Liver (tissue), 9 donors: ENCODE results near the gene MAPK9. TPM values are rescaled to one million over a fixed set of nuclear protein-coding genes. Genes with fewer than 3 reads are reported as not detected.

Experiments used
- DNase-seq: peaks from one replicate; pipeline ENCODE4 v3.0.0-alpha.2; 2017; ENCODE audit warnings: low spot score
- H3K27ac ChIP-seq, 2 donors: one replicate each; pipeline ENCODE4 v1.7.0; 2013; ENCODE audit warnings: inconsistent platforms in 2 of 2, low read length in 2 of 2, control low read depth in 1 of 2, low read depth in 1 of 2, mild to moderate bottlenecking in 1 of 2
- H3K27me3 ChIP-seq, 4 donors: one replicate each; pipeline versions ENCODE4 v1.6.1 to v1.7.0; 2013; ENCODE audit warnings: low read length in 3 of 4, inconsistent platforms in 1 of 4, mild to moderate bottlenecking in 1 of 4, moderate library complexity in 1 of 4; ENCODE audit not compliant: control insufficient read depth in 4 of 4, insufficient read depth in 4 of 4
- H3K36me3 ChIP-seq, 4 donors: one replicate each; pipeline versions ENCODE4 v1.6.1 to v1.7.0; 2013; ENCODE audit warnings: low read length in 3 of 4, mild to moderate bottlenecking in 3 of 4, low read depth in 1 of 4, moderate library complexity in 1 of 4; ENCODE audit not compliant: control insufficient read depth in 4 of 4, insufficient read depth in 3 of 4
- H3K4me1 ChIP-seq, 4 donors: one replicate each; pipeline versions ENCODE4 v1.6.1 to v1.7.0; 2013; ENCODE audit warnings: low read length in 3 of 4, mild to moderate bottlenecking in 3 of 4, moderate library complexity in 1 of 4; ENCODE audit not compliant: control insufficient read depth in 4 of 4, insufficient read depth in 4 of 4
- H3K4me3 ChIP-seq, 3 donors: one replicate each; pipeline versions ENCODE4 v1.6.1 to v1.7.0; 2013; ENCODE audit warnings: low read length in 3 of 3, control low read depth in 1 of 3, low read depth in 1 of 3, mild to moderate bottlenecking in 1 of 3
- H3K9ac ChIP-seq, 2 donors: one replicate each; pipeline ENCODE4 v1.7.0; 2013; ENCODE audit warnings: low read length in 2 of 2, mild to moderate bottlenecking in 2 of 2, moderate library complexity in 2 of 2, control low read depth in 1 of 2, low read depth in 1 of 2
- H3K9me3 ChIP-seq, 4 donors: one replicate each; pipeline versions ENCODE4 v1.6.1 to v1.7.0; 2013; ENCODE audit warnings: low read length in 3 of 4; ENCODE audit not compliant: control insufficient read depth in 4 of 4
- EGR1 ChIP-seq, 2 donors: IDR thresholded peaks; 2 replicates each; pipeline ENCODE4 v1.6.1; 2016 to 2018; ENCODE audit warnings: antibody characterized with exemption in 2 of 2, low read depth in 2 of 2
- FOXA1 ChIP-seq: IDR thresholded peaks from 2 replicates; pipeline ENCODE4 v1.6.1; 2016; ENCODE audit warnings: antibody characterized with exemption
- FOXA2 ChIP-seq: IDR thresholded peaks from 2 replicates; pipeline ENCODE4 v1.6.1; 2016; ENCODE audit warnings: antibody characterized with exemption
- GABPA ChIP-seq, 2 donors: IDR thresholded peaks in 1 of 2; conservative IDR thresholded peaks in 1 of 2; 2 replicates each; pipeline ENCODE4 v1.6.1; 2016; ENCODE audit warnings: antibody characterized with exemption in 2 of 2, mild to moderate bottlenecking in 1 of 2, moderate library complexity in 1 of 2
- HNF4A ChIP-seq, 2 donors: conservative IDR thresholded peaks; 2 replicates each; pipeline ENCODE4 v1.6.1; 2016; ENCODE audit warnings: antibody characterized with exemption in 2 of 2, mild to moderate bottlenecking in 2 of 2
- RAD21 ChIP-seq, 2 donors: IDR thresholded peaks; 2 replicates each; pipeline ENCODE4 v1.6.1; 2016; ENCODE audit warnings: antibody characterized with exemption in 2 of 2, mild to moderate bottlenecking in 2 of 2
- RXRA ChIP-seq, 2 donors: IDR thresholded peaks; 2 replicates each; pipeline ENCODE4 v1.6.1; 2017 to 2018; ENCODE audit warnings: antibody characterized with exemption in 2 of 2, mild to moderate bottlenecking in 1 of 2
- SP1 ChIP-seq: IDR thresholded peaks from 2 replicates; pipeline ENCODE4 v1.6.1; 2018; ENCODE audit warnings: antibody characterized with exemption, mild to moderate bottlenecking
- TAF1 ChIP-seq: conservative IDR thresholded peaks from 2 replicates; pipeline ENCODE4 v1.6.1; 2016; ENCODE audit warnings: antibody characterized with exemption, mild to moderate bottlenecking
- YY1 ChIP-seq: IDR thresholded peaks from 2 replicates; pipeline ENCODE4 v1.6.1; 2016; ENCODE audit warnings: antibody characterized with exemption, mild to moderate bottlenecking
- WGBS: extraction: QIAGEN DNeasy Blood & Tissue Kit; methylation state at CpG from one replicate; pipeline ENCODE4 v1.1.7; 2013; 5-methylcytosine and 5-hydroxymethylcytosine counted together
- polyA plus RNA-seq, 2 donors: library from polyadenylated mRNA; stranded (reverse) in 1 of 2; unstranded in 1 of 2; fragments of 200-250 nt in 1 of 2; fragments of >200 nt in 1 of 2; fragmentation: Nextera tagmentation in 1 of 2; extraction: Ambion mirVana in 1 of 2; gene quantifications; one replicate each; pipeline versions ENCODE4 v1.2.1 to v1.2.3, GENCODE V29; 2013 to 2015
- total RNA-seq, 2 donors: library from RNA; depleted of rRNA; stranded (reverse); fragments of >200 nt; gene quantifications; one replicate each; pipeline ENCODE4 v1.2.3, GENCODE V29; 2014
- TF ChIP-seq, protein P1 (sequence below): fragments of 150-350 bp; IDR thresholded peaks from 2 replicates; pipeline ENCODE4 v1.5.1; 2017; ENCODE audit warnings: improper control_type of control experiment, low read depth, low read length; ENCODE audit not compliant: missing input control
- TF ChIP-seq, protein P2 (sequence below): IDR thresholded peaks from 2 replicates; pipeline ENCODE4 v1.6.1; 2016; ENCODE audit warnings: antibody characterized with exemption, mild to moderate bottlenecking
- TF ChIP-seq, protein P3 (sequence below): IDR thresholded peaks from 2 replicates; pipeline ENCODE4 v1.6.1; 2016; ENCODE audit warnings: antibody characterized with exemption
- TF ChIP-seq, protein P4 (sequence below): IDR thresholded peaks from 2 replicates; pipeline ENCODE4 v1.6.1; 2016; ENCODE audit warnings: antibody characterized with exemption
- TF ChIP-seq, protein P5 (sequence below): IDR thresholded peaks from 2 replicates; pipeline ENCODE4 v1.6.1; 2016; ENCODE audit warnings: antibody characterized with exemption
- donor health status: healthy.
- donor health status: healthy.
- donor health status: healthy.
- donor health status: healthy.
- donor health status: healthy.

The MAPK9 gene
- total and polyA plus RNA-seq, 4 donors = 3.8 to 22.7 (median 12.8) TPM

DNA sequence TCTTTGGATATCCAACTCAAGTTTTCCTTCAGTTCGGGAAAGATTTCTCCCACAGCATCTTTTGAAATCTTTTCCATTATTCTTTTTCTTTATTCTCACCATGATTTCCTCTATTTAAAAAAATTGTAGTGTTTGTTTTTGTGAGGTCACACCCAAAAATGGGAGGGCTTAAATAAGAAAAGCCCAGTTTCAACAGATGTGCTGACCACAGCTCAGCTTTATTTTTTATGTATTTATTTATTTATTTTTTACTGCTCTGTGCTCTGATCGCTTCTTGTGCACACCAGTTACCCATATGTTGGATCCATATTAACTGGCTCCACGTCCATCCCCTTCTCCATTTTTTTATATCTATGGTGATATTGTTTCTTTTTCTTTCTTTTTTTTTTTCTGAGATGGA is 41.0 kb upstream of the MAPK9 start:
- no peak overlapping the region for H3K27ac ChIP-seq
- no peak overlapping the region for H3K9ac ChIP-seq
- no peaks in the 10 kb centered on the region for H3K36me3 ChIP-seq
- no peaks in the 10 kb centered on the region for H3K4me1 ChIP-seq
- DNase-seq = no peak
- no peak overlapping the region for H3K4me3 ChIP-seq
- WGBS = 87% methylated on average over 3 of the region's 3 CpGs
- H3K9me3 ChIP-seq = no peaks in the 10 kb centered on the region
- TF ChIP-seq, protein P1, sequence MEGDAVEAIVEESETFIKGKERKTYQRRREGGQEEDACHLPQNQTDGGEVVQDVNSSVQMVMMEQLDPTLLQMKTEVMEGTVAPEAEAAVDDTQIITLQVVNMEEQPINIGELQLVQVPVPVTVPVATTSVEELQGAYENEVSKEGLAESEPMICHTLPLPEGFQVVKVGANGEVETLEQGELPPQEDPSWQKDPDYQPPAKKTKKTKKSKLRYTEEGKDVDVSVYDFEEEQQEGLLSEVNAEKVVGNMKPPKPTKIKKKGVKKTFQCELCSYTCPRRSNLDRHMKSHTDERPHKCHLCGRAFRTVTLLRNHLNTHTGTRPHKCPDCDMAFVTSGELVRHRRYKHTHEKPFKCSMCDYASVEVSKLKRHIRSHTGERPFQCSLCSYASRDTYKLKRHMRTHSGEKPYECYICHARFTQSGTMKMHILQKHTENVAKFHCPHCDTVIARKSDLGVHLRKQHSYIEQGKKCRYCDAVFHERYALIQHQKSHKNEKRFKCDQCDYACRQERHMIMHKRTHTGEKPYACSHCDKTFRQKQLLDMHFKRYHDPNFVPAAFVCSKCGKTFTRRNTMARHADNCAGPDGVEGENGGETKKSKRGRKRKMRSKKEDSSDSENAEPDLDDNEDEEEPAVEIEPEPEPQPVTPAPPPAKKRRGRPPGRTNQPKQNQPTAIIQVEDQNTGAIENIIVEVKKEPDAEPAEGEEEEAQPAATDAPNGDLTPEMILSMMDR = no peak
- TF ChIP-seq, protein P2, sequence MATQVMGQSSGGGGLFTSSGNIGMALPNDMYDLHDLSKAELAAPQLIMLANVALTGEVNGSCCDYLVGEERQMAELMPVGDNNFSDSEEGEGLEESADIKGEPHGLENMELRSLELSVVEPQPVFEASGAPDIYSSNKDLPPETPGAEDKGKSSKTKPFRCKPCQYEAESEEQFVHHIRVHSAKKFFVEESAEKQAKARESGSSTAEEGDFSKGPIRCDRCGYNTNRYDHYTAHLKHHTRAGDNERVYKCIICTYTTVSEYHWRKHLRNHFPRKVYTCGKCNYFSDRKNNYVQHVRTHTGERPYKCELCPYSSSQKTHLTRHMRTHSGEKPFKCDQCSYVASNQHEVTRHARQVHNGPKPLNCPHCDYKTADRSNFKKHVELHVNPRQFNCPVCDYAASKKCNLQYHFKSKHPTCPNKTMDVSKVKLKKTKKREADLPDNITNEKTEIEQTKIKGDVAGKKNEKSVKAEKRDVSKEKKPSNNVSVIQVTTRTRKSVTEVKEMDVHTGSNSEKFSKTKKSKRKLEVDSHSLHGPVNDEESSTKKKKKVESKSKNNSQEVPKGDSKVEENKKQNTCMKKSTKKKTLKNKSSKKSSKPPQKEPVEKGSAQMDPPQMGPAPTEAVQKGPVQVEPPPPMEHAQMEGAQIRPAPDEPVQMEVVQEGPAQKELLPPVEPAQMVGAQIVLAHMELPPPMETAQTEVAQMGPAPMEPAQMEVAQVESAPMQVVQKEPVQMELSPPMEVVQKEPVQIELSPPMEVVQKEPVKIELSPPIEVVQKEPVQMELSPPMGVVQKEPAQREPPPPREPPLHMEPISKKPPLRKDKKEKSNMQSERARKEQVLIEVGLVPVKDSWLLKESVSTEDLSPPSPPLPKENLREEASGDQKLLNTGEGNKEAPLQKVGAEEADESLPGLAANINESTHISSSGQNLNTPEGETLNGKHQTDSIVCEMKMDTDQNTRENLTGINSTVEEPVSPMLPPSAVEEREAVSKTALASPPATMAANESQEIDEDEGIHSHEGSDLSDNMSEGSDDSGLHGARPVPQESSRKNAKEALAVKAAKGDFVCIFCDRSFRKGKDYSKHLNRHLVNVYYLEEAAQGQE = no peak
- TF ChIP-seq YY1 = no peak
- peaks cover 0 to 2% (median 0%) of the 10 kb centered on the region in 4 donors for H3K27me3 ChIP-seq

DNA sequence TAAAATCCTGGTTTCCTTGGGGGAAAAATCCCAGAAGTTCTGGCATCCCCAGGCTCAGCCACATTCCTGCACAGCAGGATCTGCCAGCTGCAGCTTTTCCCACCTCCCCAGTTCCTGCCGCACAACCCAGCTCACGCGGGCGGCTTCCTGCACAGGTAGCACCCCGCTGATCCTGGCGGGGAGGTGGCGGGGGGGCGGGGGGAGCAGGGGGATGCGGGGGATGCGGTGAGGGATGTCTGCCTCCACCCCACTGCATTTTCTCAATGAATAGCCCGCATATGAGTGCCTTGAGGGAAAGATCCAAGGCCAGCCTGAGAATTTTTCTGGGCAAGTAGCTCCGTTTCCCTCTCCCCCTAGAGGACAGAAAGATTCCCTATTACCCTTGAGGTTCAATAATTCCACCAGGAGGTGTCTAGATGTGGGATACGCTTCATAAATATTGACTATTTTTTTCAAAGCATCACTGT is 40.2 kb upstream of the MAPK9 start:
- H3K27ac ChIP-seq = no peak overlapping the region

DNA sequence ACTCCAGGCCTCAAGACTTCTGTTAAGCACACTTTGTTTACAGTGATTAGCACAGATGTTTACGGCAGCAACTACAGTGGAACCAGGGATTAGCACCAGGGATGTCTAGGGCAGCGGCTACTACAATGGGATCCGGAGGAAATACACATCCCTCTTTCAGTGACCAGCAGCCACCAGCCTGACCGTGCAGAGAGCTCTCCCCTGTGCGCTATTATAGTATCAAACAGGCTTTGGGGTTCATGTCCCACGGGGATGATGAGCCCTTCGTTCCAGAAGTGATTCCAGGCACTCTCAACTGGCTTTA is 39.7 kb upstream of the MAPK9 start:
- H3K4me3 ChIP-seq = no peak overlapping the region
- H3K9me3 ChIP-seq = no peaks in the 10 kb centered on the region
- no peak overlapping the region for H3K27ac ChIP-seq
- H3K27me3 ChIP-seq = peaks cover 0 to 2% (median 0%) of the 10 kb centered on the region in 4 donors
- TF ChIP-seq RAD21 (IDR thresholded peaks at IDR 0.05) (no peak), HNF4A (conservative IDR thresholded peaks at IDR 0.05) (no peak), EGR1 (IDR thresholded peaks at IDR 0.05; ENCODE audit: low read depth in 2 of 2) (no peak), YY1 (no peak), RXRA (IDR thresholded peaks at IDR 0.05) (no peak)
- TF ChIP-seq, protein P3, sequence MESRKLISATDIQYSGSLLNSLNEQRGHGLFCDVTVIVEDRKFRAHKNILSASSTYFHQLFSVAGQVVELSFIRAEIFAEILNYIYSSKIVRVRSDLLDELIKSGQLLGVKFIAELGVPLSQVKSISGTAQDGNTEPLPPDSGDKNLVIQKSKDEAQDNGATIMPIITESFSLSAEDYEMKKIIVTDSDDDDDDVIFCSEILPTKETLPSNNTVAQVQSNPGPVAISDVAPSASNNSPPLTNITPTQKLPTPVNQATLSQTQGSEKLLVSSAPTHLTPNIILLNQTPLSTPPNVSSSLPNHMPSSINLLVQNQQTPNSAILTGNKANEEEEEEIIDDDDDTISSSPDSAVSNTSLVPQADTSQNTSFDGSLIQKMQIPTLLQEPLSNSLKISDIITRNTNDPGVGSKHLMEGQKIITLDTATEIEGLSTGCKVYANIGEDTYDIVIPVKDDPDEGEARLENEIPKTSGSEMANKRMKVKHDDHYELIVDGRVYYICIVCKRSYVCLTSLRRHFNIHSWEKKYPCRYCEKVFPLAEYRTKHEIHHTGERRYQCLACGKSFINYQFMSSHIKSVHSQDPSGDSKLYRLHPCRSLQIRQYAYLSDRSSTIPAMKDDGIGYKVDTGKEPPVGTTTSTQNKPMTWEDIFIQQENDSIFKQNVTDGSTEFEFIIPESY = no peak
- TF ChIP-seq, protein P4, sequence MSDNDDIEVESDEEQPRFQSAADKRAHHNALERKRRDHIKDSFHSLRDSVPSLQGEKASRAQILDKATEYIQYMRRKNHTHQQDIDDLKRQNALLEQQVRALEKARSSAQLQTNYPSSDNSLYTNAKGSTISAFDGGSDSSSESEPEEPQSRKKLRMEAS = no peak
- DNase-seq = no peak
- 27% methylated on average over 7 of the region's 7 CpGs for WGBS
- H3K9ac ChIP-seq = no peak overlapping the region
- no peaks in the 10 kb centered on the region for H3K4me1 ChIP-seq
- H3K36me3 ChIP-seq = no peaks in the 10 kb centered on the region

More for the DNA sequence above, 40.2 kb upstream of the MAPK9 start:
- H3K27me3 ChIP-seq = peaks cover 0 to 2% (median 0%) of the 10 kb centered on the region in 4 donors
- no peak for TF ChIP-seq FOXA1
- TF ChIP-seq SP1 = no peak
- TF ChIP-seq GABPA (IDR thresholded peaks at IDR 0.05 in 1 of 2, conservative IDR thresholded peaks at IDR 0.05 in 1 of 2) = no peak
- no peak for TF ChIP-seq EGR1 (IDR thresholded peaks at IDR 0.05; ENCODE audit: low read depth in 2 of 2)
- no peak for TF ChIP-seq TAF1
- TF ChIP-seq RXRA (IDR thresholded peaks at IDR 0.05) = no peak
- TF ChIP-seq, protein P5, sequence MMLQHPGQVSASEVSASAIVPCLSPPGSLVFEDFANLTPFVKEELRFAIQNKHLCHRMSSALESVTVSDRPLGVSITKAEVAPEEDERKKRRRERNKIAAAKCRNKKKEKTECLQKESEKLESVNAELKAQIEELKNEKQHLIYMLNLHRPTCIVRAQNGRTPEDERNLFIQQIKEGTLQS = no peak
- no peak for TF ChIP-seq FOXA2
- no peak for TF ChIP-seq HNF4A (conservative IDR thresholded peaks at IDR 0.05)
- DNase-seq = no peak
- 16% methylated on average over 13 of the region's 13 CpGs for WGBS
- no peaks in the 10 kb centered on the region for H3K9me3 ChIP-seq
- H3K4me1 ChIP-seq = no peaks in the 10 kb centered on the region
- H3K4me3 ChIP-seq = no peak overlapping the region
- H3K9ac ChIP-seq = no peak overlapping the region
- no peaks in the 10 kb centered on the region for H3K36me3 ChIP-seq
